NCI-H1105 treated with DMSO at 0.1 percent for 48 hours (cell line): ENCODE results near the gene ARPC1B.
"Not testable (repeated sequence)": the region's sequence is repeated elsewhere in the genome, so short reads cannot be mapped to it uniquely, and the experiment has no call there.

Source experiments
- DNase-seq: peaks from one replicate; lab custom pipeline; 2025; lab: John Stamatoyannopoulos, UW

ARPC1B gene

GRCh38 chr7:99374111-99375064 is at the start of gene ARPC1B:
TSS of gene ARPC1B (plus strand) at chr7:99374730. CDS start at chr7:99385715, 10,985 bp downstream.
- peak; percentile 40 for DNase-seq

- no peak for DNase-seq
These were observed 49.5 kb upstream of the ARPC1B start for GRCh38 chr7:99325001-99325493.

GRCh38 chr7:99325592-99326407 is 48.7 kb upstream of the ARPC1B start, which contains the start of gene ARPC1A:
TSS of gene ARPC1A (plus strand) at chr7:99325898. CDS start at chr7:99333354, 7,456 bp downstream.
- DNase-seq, result peak; percentile 87

GRCh38 chr7:99326408-99326782 is 48.1 kb upstream of the ARPC1B start:
- no peak for DNase-seq

- not testable (repeated sequence) for DNase-seq
These were observed 44.1 kb upstream of the ARPC1B start for GRCh38 chr7:99330314-99330961.

GRCh38 chr7:99331002-99331401 is 43.5 kb upstream of the ARPC1B start:
- DNase-seq, result no peak

GRCh38 chr7:99339595-99339994 is 34.9 kb upstream of the ARPC1B start:
- DNase-seq, result no peak

GRCh38 chr7:99340659-99341058 is 33.9 kb upstream of the ARPC1B start:
- DNase-seq, result no peak

- DNase-seq, result no peak
These were observed 30.4 kb upstream of the ARPC1B start for GRCh38 chr7:99344061-99344647.

- DNase-seq, result not testable (repeated sequence)
These were observed 23.9 kb upstream of the ARPC1B start for GRCh38 chr7:99350641-99351040.

GRCh38 chr7:99352247-99352646 is 22.3 kb upstream of the ARPC1B start:
- DNase-seq, result no peak

- DNase-seq, result no peak
These were observed 19.4 kb upstream of the ARPC1B start for GRCh38 chr7:99355098-99355497.

- no peak for DNase-seq
These were observed 16.6 kb upstream of the ARPC1B start for GRCh38 chr7:99357701-99358490.

- DNase-seq, result not testable (repeated sequence)
These were observed 16.0 kb upstream of the ARPC1B start for GRCh38 chr7:99358521-99358920.

GRCh38 chr7:99359465-99360154 is 14.9 kb upstream of the ARPC1B start:
- no peak for DNase-seq

GRCh38 chr7:99362801-99363200 is 11.7 kb upstream of the ARPC1B start:
- DNase-seq, result no peak

GRCh38 chr7:99363286-99363685 is 11.2 kb upstream of the ARPC1B start:
- DNase-seq, result no peak

- DNase-seq, result no peak
These were observed 9.0 kb upstream of the ARPC1B start for GRCh38 chr7:99365318-99366141.

GRCh38 chr7:99366646-99367045 is 7.9 kb upstream of the ARPC1B start:
- no peak for DNase-seq
